Omental fat pad (tissue), 4 donors: ENCODE data around the gene SFXN5. TPM values are rescaled to one million over a fixed set of nuclear protein-coding genes. Genes with fewer than 3 reads are reported as not detected.

Experiments used
- ATAC-seq: fragments of 150-250 bp; one replicate; pipeline ENCODE4 v1.9.1; 2016; ENCODE audit warnings: mild to moderate bottlenecking, moderate library complexity; ENCODE audit not compliant: low FRiP score
- DNase-seq: peaks from one replicate; pipeline ENCODE4 v3.0.0-alpha.2; 2019; ENCODE audit warnings: low spot score
- CTCF ChIP-seq, 3 donors: fragments of 450-650 bp; IDR thresholded peaks; one replicate each; pipeline ENCODE4 v1.5.1; 2016 to 2017; ENCODE audit warnings: antibody characterized with exemption in 3 of 3, mild to moderate bottlenecking in 3 of 3, moderate library complexity in 2 of 3
- total RNA-seq, 4 donors: library from RNA; depleted of rRNA; stranded (reverse); fragments of >200 nt; gene quantifications; one replicate each; pipeline ENCODE4 v1.1.0, GENCODE V29; 2016

SFXN5 gene
- total RNA-seq, 4 donors from 2014 or later: 5.1 to 15.6 (median 9.4) TPM

GRCh38 chr2:72917877-72918553 is 153.5 kb downstream of the SFXN5 start:
- ATAC-seq (no peak), DNase-seq (no peak)
- TF ChIP-seq CTCF (IDR thresholded peaks at IDR 0.05): no peak

GRCh38 chr2:72917138-72917876 is 154.2 kb downstream of the SFXN5 start, which contains the start of gene EMX1:
TSS of gene EMX1 (plus strand) at chr2:72917519. CDS start at chr2:72917853, 334 bp downstream.
- TF ChIP-seq CTCF (IDR thresholded peaks at IDR 0.05): no peak
- DNase-seq (no peak), ATAC-seq (peak; percentile 47)

- TF ChIP-seq CTCF (IDR thresholded peaks at IDR 0.05): no peak
- DNase-seq (no peak), ATAC-seq (no peak)
These were observed 154.8 kb downstream of the SFXN5 start for GRCh38 chr2:72916743-72917137.

- DNase-seq (no peak), ATAC-seq (peak; percentile 44)
- TF ChIP-seq CTCF (IDR thresholded peaks at IDR 0.05): no peak
These were observed 155.4 kb downstream of the SFXN5 start for GRCh38 chr2:72915907-72916742.

GRCh38 chr2:72915320-72915906 is 156.1 kb downstream of the SFXN5 start:
- TF ChIP-seq CTCF (IDR thresholded peaks at IDR 0.05): no peak
- ATAC-seq (no peak), DNase-seq (no peak)

- ATAC-seq (no peak), DNase-seq (no peak)
- no peak for TF ChIP-seq CTCF (IDR thresholded peaks at IDR 0.05)
These were observed 156.8 kb downstream of the SFXN5 start for GRCh38 chr2:72914589-72915319.
